NB4 (cell line): Measurements from ENCODE around the gene MAPK1.

Experiments used
- CTCF ChIP-seq: IDR thresholded peaks from one replicate; pipeline ENCODE4 v1.5.1; 2012; ENCODE audit warnings: low read depth, low read length
- MYC ChIP-seq: IDR thresholded peaks from 2 replicates; pipeline ENCODE4 v1.6.1; 2011; ENCODE audit warnings: low read depth, low read length
- TF ChIP-seq, protein P1 (sequence below): IDR thresholded peaks from 2 replicates; pipeline ENCODE4 v1.6.1; 2011; ENCODE audit warnings: low read depth, low read length

GRCh38 chr22:21887841-21888240 lies 20.4 kb upstream of the MAPK1 start:
- no peak for TF ChIP-seq MYC
- TF ChIP-seq CTCF, result no peak
- TF ChIP-seq, protein P1, sequence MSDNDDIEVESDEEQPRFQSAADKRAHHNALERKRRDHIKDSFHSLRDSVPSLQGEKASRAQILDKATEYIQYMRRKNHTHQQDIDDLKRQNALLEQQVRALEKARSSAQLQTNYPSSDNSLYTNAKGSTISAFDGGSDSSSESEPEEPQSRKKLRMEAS, result no peak
